Adrenal gland (tissue), 12 donors: ENCODE data around the gene P4HA2. TPM values are rescaled to one million over a fixed set of nuclear protein-coding genes. Genes with fewer than 3 reads are reported as not detected.

Experiments used
- DNase-seq, 7 donors: peaks; one replicate each; pipeline ENCODE4 v3.0.0-alpha.2; 2019 to 2020
- H3K27ac ChIP-seq, 5 donors: fragments of 200-600 bp; sonication (generic) in 4 of 5; 1 replicate in 3 of 5; 2 replicates in 2 of 5; pipeline versions ENCODE4 v1.5.1 to v1.8.0; 2016 to 2020; ENCODE audit warnings: mild to moderate bottlenecking in 1 of 5
- H3K27me3 ChIP-seq: fragments of 200-600 bp; 2 replicates; pipeline ENCODE4 v1.8.0; 2021
- H3K36me3 ChIP-seq, 2 donors: fragments of 200-600 bp; replicated peaks in 1 of 2; 1 replicate in 1 of 2; 2 replicates in 1 of 2; pipeline versions ENCODE4 v1.5.1 to v1.8.0; 2018 to 2022
- H3K4me1 ChIP-seq, 2 donors: fragments of 200-600 bp; replicated peaks in 1 of 2; 1 replicate in 1 of 2; 2 replicates in 1 of 2; pipeline versions ENCODE4 v1.5.1 to v1.8.0; 2018 to 2021
- H3K4me3 ChIP-seq, 4 donors: fragments of 200-600 bp; sonication (generic) in 3 of 4; one replicate each; pipeline ENCODE4 v1.5.1; 2016 to 2018
- H3K9me3 ChIP-seq, 3 donors: fragments of 200-600 bp; sonication (generic) in 1 of 3; replicated peaks in 1 of 3; 1 replicate in 2 of 3; 2 replicates in 1 of 3; pipeline versions ENCODE4 v1.5.1 to v1.8.0; 2016 to 2021
- POLR2A ChIP-seq, 2 donors: fragments of 450-650 bp; IDR thresholded peaks; one replicate each; pipeline ENCODE4 v1.6.1; 2017; ENCODE audit warnings: antibody characterized with exemption in 2 of 2, mild to moderate bottlenecking in 2 of 2, moderate library complexity in 1 of 2
- whole genome bisulfite sequencing, 4 donors: extraction: QIAGEN DNeasy Blood & Tissue Kit in 2 of 4; methylation state at CpG; one replicate each; pipeline versions ENCODE4 v1.1.5 to v1.1.7; 2013 to 2017; 5-methylcytosine and 5-hydroxymethylcytosine counted together
- intact Hi-C, 2 donors: fragments of 100-400 bp; cut with DNase I; formaldehyde crosslinking; loops; one replicate each; pipeline versions ENCODE4 v1.14.1 to v1.15.0; 2022 to 2023
- polyA plus RNA-seq, 3 donors: library from polyadenylated mRNA; stranded (reverse); fragments of 200-250 nt in 2 of 3; fragments of 350-450 nt in 1 of 3; fragmentation: Illumina TruSeq in 1 of 3; extraction: RNeasy Lipid Tissue Mini Kit (QIAGEN cat#74804) in 1 of 3; gene quantifications; one replicate each; pipeline ENCODE4 v1.2.3, GENCODE V29; 2013 to 2014
- total RNA-seq, 9 donors: library from RNA; depleted of rRNA in 4 of 9; stranded (reverse); fragments of >200 nt in 4 of 9; fragments of 120-200 nt in 1 of 9; fragmentation: NEBNext Ultra II Directional in 1 of 9; extraction: Animal tissue kit (Norgen Biotek cat#: 25700) in 1 of 9; gene quantifications; one replicate each; pipeline versions ENCODE4 v1.1.0 to v1.2.4, GENCODE V29; 2013 to 2023
- TF ChIP-seq, protein P1 (sequence below), 6 experiments: fragments of 450-650 bp in 4 of 6; fragments of 200-600 bp in 2 of 6; sonication (generic) in 1 of 6; IDR thresholded peaks; 1 replicate in 5 of 6; 2 replicates in 1 of 6; pipeline versions ENCODE4 v1.5.1 to v1.8.0; 2016 to 2021; ENCODE audit warnings: antibody characterized with exemption in 6 of 6, mild to moderate bottlenecking in 2 of 6, moderate library complexity in 1 of 6
- donor health status: healthy with polysubstance abuse.
- donor health status: Bipolar disorder and iron deficiency.
- donor health status: DM: yes; HTN: yes; CAD: no.
- donor health status: DM: no; HTN: no; CAD: no.
- donor health status: DM: no; HTN: no; CAD: no.
- donor health status: DM: yes; HTN: yes; CAD: no.

The P4HA2 gene
- total and polyA plus RNA-seq, 12 donors = 9.9 to 34.0 (median 15.5) TPM

DNA sequence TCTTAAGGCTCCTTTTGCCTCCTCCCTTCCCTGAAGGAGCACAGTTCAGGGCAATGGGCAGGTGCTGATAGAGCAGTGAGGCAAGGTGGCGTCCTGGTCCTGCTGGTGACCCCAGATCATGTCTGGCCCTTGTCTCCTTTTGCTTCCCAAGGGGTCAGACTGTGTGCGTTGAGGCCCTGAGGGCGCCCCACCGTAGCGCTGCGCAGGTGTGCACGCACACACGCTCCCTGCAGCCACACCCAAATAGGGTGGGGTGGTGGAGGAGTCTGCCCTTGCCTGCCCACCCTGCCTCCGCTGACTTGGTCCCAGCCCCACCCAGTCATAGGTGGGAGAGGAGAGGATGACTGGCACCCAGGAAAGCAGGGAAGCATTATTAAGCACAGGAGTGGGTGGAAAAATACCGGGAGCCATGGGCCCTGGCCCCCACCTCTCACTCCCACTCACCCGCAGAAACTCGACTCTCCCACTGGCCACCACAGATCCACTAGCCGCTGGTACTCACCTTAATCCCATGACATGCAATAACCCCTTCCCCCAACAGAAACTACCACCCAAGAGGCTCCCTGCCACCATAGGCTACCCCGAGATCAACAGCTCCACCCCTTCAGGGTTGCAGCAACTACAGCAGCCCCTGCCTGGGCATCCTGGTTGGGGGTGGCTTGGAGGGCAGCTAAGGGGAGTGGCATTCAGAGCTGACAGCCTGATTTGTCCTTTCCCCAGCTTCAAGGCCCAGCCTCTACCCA lies 46.6 kb upstream of the P4HA2 start:
- Histone ChIP-seq H3K36me3 (no peaks in the 10 kb centered on the region), H3K4me1 (no peaks in the 10 kb centered on the region), H3K9me3 (no peaks in the 10 kb centered on the region), H3K27ac (no peak overlapping the region), H3K4me3 (no peak overlapping the region), H3K27me3 (no peaks in the 10 kb centered on the region)
- intact Hi-C loops = loop anchor here (10.0 kb wide), 2 partner anchors 221 to 231 kb away; partner anchors contain the start of gene IRF1 (in 1 of the 2)
- DNase-seq = peak in 2 of 7 donors; percentile 6 to 45
- WGBS, 4 donors = 87 to 94% (median 90%) methylated on average over 10 to 14 of the region's 14 CpGs
- TF ChIP-seq, protein P1, sequence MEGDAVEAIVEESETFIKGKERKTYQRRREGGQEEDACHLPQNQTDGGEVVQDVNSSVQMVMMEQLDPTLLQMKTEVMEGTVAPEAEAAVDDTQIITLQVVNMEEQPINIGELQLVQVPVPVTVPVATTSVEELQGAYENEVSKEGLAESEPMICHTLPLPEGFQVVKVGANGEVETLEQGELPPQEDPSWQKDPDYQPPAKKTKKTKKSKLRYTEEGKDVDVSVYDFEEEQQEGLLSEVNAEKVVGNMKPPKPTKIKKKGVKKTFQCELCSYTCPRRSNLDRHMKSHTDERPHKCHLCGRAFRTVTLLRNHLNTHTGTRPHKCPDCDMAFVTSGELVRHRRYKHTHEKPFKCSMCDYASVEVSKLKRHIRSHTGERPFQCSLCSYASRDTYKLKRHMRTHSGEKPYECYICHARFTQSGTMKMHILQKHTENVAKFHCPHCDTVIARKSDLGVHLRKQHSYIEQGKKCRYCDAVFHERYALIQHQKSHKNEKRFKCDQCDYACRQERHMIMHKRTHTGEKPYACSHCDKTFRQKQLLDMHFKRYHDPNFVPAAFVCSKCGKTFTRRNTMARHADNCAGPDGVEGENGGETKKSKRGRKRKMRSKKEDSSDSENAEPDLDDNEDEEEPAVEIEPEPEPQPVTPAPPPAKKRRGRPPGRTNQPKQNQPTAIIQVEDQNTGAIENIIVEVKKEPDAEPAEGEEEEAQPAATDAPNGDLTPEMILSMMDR (IDR thresholded peaks at IDR 0.05) = no peak
- TF ChIP-seq POLR2A (IDR thresholded peaks at IDR 0.05) = no peak

DNA sequence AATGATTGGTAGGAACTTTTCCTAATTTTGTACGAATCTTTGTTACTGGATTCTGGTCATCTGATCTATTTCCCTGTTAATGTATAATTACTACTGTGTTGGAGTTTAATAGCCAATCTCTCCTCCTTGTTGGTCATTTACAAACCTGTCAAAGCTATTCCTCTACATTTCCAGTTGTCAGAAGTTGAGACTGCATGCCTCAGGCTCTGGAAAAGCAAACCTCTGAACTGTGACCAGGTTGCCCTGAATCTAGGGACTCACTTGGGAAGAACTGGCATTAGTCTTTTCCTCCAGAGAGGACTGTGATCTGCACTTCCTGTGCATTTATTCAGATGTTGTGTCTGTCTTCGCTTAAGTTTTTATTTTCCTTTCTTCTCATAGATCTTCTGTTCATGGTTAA lies 46.0 kb upstream of the P4HA2 start:
- intact Hi-C loops = loop anchor here (10.0 kb wide), 2 partner anchors 221 to 231 kb away; partner anchors contain the start of gene IRF1 (in 1 of the 2)

DNA sequence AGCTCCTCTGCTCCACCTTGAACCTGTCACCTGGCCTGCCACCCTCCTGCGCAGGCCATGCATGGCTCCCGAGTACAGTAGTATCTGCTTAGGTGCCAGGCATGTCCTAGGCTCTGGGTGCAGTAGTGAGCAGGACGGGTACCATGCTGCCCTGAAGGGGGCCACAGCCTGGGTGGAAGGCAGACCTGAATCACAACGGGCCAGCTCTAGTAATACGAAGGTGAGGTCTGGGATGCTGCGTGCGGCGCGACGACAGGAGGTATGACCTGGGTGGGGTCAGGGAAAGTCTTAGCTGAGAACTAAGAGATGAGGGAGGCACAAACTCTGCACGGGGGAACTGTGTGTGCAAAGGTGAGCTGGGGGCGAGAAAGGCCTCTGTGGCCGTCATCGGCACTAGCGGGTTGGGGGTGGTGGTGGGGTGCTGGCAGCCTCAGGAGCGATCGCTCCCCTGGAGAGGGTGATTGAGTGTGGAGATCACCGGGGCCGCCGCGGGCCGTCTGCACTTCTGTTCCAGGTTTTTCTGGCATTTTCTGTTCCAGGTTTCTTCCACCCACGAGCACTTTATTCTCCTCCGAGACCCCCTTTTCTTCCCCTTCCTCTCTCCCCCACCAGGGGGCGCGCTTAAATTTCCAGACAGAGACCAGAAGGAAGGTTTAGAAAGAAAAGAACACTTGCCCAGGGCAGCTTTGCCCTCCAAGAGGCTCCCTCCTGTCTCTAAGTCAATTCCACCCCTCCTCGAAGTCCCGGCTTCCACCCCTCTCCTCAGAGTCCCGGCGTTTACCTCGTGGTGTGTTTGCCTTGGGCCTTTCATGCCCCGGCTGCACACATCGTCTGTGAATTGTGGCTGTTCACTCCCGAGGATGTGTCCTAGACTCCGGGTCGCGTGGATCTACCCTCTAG lies 44.9 kb upstream of the P4HA2 start:
- peak overlapping the region in 1 of 4 donors; percentile 11 for H3K4me3 ChIP-seq
- intact Hi-C loops = loop anchor here (10.0 kb wide), 2 partner anchors 222 to 232 kb away; partner anchors contain the start of gene IRF1 (in 1 of the 2)
- H3K9me3 ChIP-seq = no peaks in the 10 kb centered on the region
- no peaks in the 10 kb centered on the region for H3K27me3 ChIP-seq
- no peaks in the 10 kb centered on the region for H3K36me3 ChIP-seq
- WGBS, 4 donors = 53 to 61% (median 55%) methylated on average over 31 to 37 of the region's 37 CpGs
- DNase-seq = peak in 6 of 7 donors; percentile 51 to 82 (median 70)
- no peak overlapping the region for H3K27ac ChIP-seq
- TF ChIP-seq, protein P1 (IDR thresholded peaks at IDR 0.05) = peak; percentile 60 to 88 (median 77)
- TF ChIP-seq POLR2A (IDR thresholded peaks at IDR 0.05) = no peak
- H3K4me1 ChIP-seq = no peaks in the 10 kb centered on the region

More for the DNA sequence above, 46.0 kb upstream of the P4HA2 start:
- DNase-seq = peak in 1 of 7 donors; percentile 21
- Histone ChIP-seq H3K4me3 (no peak overlapping the region), H3K9me3 (no peaks in the 10 kb centered on the region), H3K36me3 (no peaks in the 10 kb centered on the region), H3K4me1 (no peaks in the 10 kb centered on the region), H3K27me3 (no peaks in the 10 kb centered on the region), H3K27ac (no peak overlapping the region)
- 67 to 78% (median 71%) methylated on average over 2 of the region's 2 CpGs for WGBS, 4 donors
- TF ChIP-seq, protein P1 (IDR thresholded peaks at IDR 0.05) = no peak
- TF ChIP-seq POLR2A (IDR thresholded peaks at IDR 0.05) = no peak
